ENCODE data around the gene IPO8.
"Not testable (repeated sequence)": the region's sequence is repeated elsewhere in the genome, so short reads cannot be mapped to it uniquely, and the experiment has no call there.

The IPO8 gene

DNA sequence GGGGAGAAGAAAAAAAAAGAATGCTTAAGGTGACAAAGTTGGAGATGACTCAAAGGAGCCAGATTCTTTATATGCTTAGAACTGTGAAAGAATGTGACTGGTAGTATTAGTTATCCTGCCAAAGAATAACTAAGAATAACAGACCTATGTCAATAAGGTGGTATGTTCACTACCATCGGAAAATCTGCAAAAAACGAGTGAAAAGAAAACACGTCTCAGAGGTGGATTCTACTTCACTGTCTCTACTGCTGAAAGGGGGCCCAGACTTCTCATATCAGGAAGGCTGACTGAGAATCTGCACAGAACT lies 64.7 kb downstream of the IPO8 start:
- H3K36me3 ChIP-seq (ENCODE audit: insufficient read depth, low read length) = peaks cover 42% of the 10 kb centered on the region
- 91% methylated on average over 3 of the region's 3 CpGs for WGBS
- no peaks in the 10 kb centered on the region for H3K9me3 ChIP-seq (ENCODE audit: insufficient read depth, low read depth, low read length)
- H3K27ac ChIP-seq (ENCODE audit: low read depth, low read length) = no peak overlapping the region
- no peaks in the 10 kb centered on the region for H3K27me3 ChIP-seq (ENCODE audit: insufficient read depth, low read length)
- H3K4me1 ChIP-seq (ENCODE audit: insufficient read depth, low read length) = no peaks in the 10 kb centered on the region
- H3K9ac ChIP-seq (ENCODE audit: low read depth, low read length) = no peak overlapping the region
- H3K4me3 ChIP-seq (ENCODE audit: low read length) = no peak overlapping the region

DNA sequence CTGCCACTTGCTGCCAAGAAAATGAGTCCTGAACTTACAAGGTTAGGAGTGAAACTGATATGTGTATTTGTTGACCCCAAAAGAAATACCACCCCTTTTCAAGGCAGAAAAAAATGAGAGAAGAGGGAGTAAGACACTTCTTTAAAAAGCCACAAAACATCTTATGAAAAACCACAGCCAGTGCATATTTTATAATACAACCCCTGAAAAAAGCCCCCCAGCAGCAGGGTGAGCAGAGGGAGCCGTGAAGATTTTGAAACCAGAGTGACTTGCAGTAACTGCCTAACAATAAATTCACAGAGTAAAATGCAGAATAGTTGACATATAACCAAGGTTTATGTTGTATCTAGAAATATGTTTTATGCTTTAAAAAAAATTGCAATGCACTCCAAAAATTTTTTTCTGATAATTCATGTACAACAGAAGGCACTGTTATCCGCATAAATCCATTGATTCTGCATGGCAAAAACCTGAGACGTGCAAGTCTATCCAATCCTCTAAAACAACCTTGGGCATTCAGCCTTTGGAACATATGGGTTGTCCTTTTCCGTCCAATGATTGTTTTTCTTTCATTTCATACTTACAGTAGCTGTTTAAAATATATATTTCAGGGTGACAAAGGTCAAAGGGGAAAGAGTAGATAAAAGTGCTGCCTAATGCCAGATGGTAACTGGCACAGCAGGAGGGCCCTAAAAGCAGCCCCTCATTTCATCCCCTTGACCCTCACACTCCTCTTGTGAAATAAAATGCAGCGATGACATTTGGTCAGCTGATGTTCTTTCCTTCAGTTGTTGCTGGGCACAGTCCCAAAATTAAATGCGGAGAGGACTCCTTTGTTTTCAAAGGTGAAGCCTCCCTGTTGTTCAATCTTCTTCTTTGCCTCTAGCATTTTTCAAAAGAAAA lies 65.3 kb downstream of the IPO8 start:
- H3K4me3 ChIP-seq (ENCODE audit: low read length) = no peak overlapping the region
- 96% methylated on average over 6 of the region's 6 CpGs for WGBS
- no peaks in the 10 kb centered on the region for H3K27me3 ChIP-seq (ENCODE audit: insufficient read depth, low read length)
- no peaks in the 10 kb centered on the region for H3K9me3 ChIP-seq (ENCODE audit: insufficient read depth, low read depth, low read length)
- no peak overlapping the region for H3K9ac ChIP-seq (ENCODE audit: low read depth, low read length)
- H3K4me1 ChIP-seq (ENCODE audit: insufficient read depth, low read length) = no peaks in the 10 kb centered on the region
- no peak overlapping the region for H3K27ac ChIP-seq (ENCODE audit: low read depth, low read length)
- peaks cover 37% of the 10 kb centered on the region for H3K36me3 ChIP-seq (ENCODE audit: insufficient read depth, low read length)

DNA sequence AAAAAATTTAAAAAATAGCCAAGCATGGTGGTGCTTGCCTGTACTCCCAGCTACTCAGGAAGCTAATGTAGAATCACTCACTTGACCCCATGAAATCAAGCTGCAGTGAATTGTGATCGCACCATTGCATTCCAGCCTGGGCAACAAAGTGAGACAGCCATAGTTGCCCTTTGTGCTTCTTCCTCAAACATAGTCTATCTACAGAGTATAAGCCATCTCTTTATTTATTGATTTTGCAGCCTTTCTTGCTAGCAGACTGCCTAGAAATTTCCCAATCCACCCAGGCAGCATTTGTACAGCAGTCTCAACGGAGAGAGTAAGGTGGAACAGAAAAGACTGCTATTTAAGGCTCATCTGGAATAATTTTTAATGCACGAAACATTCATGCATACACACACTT lies 68.8 kb downstream of the IPO8 start:
- 94% methylated on average over 3 of the region's 3 CpGs for WGBS
- H3K9ac ChIP-seq (ENCODE audit: low read depth, low read length) = no peak overlapping the region
- no peaks in the 10 kb centered on the region for H3K27me3 ChIP-seq (ENCODE audit: insufficient read depth, low read length)
- no peak overlapping the region for H3K27ac ChIP-seq (ENCODE audit: low read depth, low read length)
- H3K4me3 ChIP-seq (ENCODE audit: low read length) = no peak overlapping the region
- no peaks in the 10 kb centered on the region for H3K4me1 ChIP-seq (ENCODE audit: insufficient read depth, low read length)
- H3K9me3 ChIP-seq (ENCODE audit: insufficient read depth, low read depth, low read length) = no peaks in the 10 kb centered on the region
- H3K36me3 ChIP-seq (ENCODE audit: insufficient read depth, low read length) = peaks cover 27% of the 10 kb centered on the region

DNA sequence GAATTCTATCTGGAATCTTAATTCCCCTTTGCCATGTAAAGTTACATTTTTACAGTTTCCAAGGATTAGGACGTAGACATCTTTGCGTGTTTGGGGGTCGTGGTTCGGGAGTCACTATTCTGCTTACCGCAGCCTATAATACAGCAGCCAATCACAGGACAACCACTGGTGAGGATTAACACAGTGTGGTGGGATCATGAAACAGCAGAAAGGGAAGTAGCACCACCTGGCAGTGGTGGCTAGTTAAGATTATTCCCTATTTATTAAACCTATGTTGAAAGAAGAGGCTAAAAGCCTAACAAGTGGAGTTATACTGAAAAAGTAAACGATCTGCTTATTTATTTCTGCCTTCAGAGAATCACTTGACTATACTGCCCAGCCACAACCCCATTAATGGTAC lies 71.7 kb downstream of the IPO8 start:
- H3K36me3 ChIP-seq (ENCODE audit: insufficient read depth, low read length) = peaks cover 6% of the 10 kb centered on the region; the same call in 1 of the 2 replicates
- 95% methylated on average over 5 of the region's 6 CpGs for WGBS
- H3K4me1 ChIP-seq (ENCODE audit: insufficient read depth, low read length) = no peaks in the 10 kb centered on the region
- H3K27me3 ChIP-seq (ENCODE audit: insufficient read depth, low read length) = no peaks in the 10 kb centered on the region
- H3K27ac ChIP-seq (ENCODE audit: low read depth, low read length) = no peak overlapping the region
- no peak overlapping the region for H3K4me3 ChIP-seq (ENCODE audit: low read length)
- H3K9me3 ChIP-seq (ENCODE audit: insufficient read depth, low read depth, low read length) = no peaks in the 10 kb centered on the region
- no peak overlapping the region for H3K9ac ChIP-seq (ENCODE audit: low read depth, low read length)

DNA sequence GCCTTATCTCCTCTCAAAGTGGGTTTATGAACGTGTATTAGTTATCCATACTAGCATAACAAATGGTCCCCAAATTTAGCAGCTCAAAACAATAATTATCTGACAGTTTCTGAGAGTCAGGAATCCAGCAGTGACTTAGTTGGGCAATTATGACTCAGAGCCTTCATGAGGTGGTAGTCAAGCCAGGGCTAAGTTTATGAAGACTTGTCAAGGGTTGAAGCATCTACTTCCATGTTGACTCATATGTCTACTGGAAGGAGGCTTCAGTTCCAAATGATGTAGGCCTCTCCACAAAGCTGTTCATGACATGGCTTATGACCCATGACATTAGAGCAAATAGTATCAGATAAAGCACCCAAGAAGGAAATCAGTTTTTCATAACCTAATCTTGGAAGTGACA lies 73.2 kb downstream of the IPO8 start:
- no peak overlapping the region for H3K9ac ChIP-seq (ENCODE audit: low read depth, low read length)
- no peaks in the 10 kb centered on the region for H3K27me3 ChIP-seq (ENCODE audit: insufficient read depth, low read length)
- H3K4me1 ChIP-seq (ENCODE audit: insufficient read depth, low read length) = no peaks in the 10 kb centered on the region
- H3K27ac ChIP-seq (ENCODE audit: low read depth, low read length) = no peak overlapping the region
- H3K4me3 ChIP-seq (ENCODE audit: low read length) = no peak overlapping the region
- H3K36me3 ChIP-seq (ENCODE audit: insufficient read depth, low read length) = no peaks in the 10 kb centered on the region
- WGBS = 93% methylated on average over 1 of the region's 1 CpG
- H3K9me3 ChIP-seq (ENCODE audit: insufficient read depth, low read depth, low read length) = no peaks in the 10 kb centered on the region

DNA sequence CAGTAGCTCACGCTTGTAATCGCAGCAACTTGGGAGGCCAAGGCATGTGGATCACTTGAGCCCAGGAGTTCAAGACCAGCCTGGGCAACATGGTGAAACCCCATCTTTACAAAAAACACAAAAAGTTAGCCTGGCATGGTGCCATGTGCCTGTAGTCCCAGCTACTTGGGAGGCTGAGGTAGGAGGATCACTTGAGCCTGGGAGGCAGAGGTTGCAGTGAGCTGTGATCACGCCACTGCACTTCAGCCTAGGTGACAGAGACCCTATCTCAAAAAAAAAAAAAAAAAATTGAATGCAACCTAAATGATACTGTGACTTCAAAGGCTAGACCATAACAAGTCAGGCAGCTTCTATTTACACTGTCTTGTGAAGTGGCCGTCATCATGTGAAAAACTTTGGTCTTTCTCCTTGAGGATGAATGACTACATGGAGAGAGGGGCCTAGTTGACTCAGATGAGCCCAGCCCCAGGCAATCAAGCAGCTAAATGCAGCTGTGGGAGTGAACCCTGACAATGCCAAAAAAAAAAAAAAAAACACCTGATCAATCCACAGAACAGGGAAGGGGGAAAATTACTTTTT lies 73.9 kb downstream of the IPO8 start:
- WGBS = 93% methylated on average over 4 of the region's 4 CpGs
- H3K27me3 ChIP-seq (ENCODE audit: insufficient read depth, low read length); H3K9ac ChIP-seq (ENCODE audit: low read depth, low read length); H3K4me1 ChIP-seq (ENCODE audit: insufficient read depth, low read length); H3K27ac ChIP-seq (ENCODE audit: low read depth, low read length); H3K4me3 ChIP-seq (ENCODE audit: low read length); H3K9me3 ChIP-seq (ENCODE audit: insufficient read depth, low read depth, low read length); H3K36me3 ChIP-seq (ENCODE audit: insufficient read depth, low read length): not testable (repeated sequence)

DNA sequence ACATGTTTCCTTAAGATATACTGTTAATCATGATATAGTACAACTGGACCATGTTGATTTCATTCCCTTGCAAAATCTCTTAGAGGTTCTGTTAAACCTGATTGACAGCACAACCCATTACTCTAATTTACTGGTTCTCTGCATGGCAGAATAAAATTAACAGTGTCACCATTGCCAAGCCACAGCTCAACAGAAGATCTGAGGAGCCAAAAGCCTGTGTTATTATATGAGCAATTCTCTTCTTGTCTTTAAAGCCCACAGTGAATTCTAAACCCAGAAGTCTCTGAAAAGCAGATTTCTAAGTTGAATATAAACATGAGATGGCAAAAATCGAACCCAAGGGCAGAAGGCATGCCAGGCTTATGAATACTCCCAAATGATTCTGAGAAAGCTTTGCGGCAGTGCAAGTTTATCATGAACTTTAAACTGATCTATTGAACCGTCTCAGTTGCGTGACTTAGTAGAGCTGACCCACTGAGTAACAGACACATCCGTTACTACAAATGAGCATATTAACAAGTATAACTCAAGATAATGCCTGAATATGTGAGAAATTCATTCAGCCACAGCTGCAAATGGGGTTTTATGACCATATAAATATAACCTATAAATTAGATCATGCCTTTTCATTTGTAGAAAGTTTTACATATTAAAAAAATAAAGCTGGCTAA lies 78.2 kb downstream of the IPO8 start:
- no peaks in the 10 kb centered on the region for H3K27me3 ChIP-seq (ENCODE audit: insufficient read depth, low read length)
- no peak overlapping the region for H3K9ac ChIP-seq (ENCODE audit: low read depth, low read length)
- H3K4me3 ChIP-seq (ENCODE audit: low read length) = no peak overlapping the region
- no peaks in the 10 kb centered on the region for H3K9me3 ChIP-seq (ENCODE audit: insufficient read depth, low read depth, low read length)
- H3K27ac ChIP-seq (ENCODE audit: low read depth, low read length) = no peak overlapping the region
- H3K36me3 ChIP-seq (ENCODE audit: insufficient read depth, low read length) = no peaks in the 10 kb centered on the region
- 96% methylated on average over 5 of the region's 5 CpGs for WGBS
- H3K4me1 ChIP-seq (ENCODE audit: insufficient read depth, low read length) = no peaks in the 10 kb centered on the region

DNA sequence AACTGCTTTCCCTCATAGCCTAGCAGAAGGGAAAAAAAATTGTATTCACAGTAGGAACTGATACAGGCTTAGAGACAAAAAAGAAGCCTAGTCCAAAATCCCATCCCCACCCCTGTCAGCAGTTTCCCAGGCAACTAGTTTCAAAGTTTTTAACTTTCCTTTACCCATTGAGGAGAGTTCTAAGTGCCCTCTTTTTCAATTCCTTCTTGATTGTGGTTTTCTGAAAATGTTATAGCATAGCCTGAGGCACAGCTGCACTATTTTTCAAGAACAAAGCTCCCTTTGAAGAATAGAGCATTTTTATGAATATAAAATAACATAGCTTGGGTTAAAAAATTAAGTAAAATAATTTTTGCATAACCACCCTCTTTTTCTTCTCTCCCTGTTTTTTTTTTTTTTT lies 81.6 kb downstream of the IPO8 start:
- H3K27me3 ChIP-seq (ENCODE audit: insufficient read depth, low read length) = no peaks in the 10 kb centered on the region
- no peaks in the 10 kb centered on the region for H3K4me1 ChIP-seq (ENCODE audit: insufficient read depth, low read length)
- H3K36me3 ChIP-seq (ENCODE audit: insufficient read depth, low read length) = no peaks in the 10 kb centered on the region
- no peak overlapping the region for H3K27ac ChIP-seq (ENCODE audit: low read depth, low read length)
- no peak overlapping the region for H3K4me3 ChIP-seq (ENCODE audit: low read length)
- H3K9me3 ChIP-seq (ENCODE audit: insufficient read depth, low read depth, low read length) = peaks cover 3% of the 10 kb centered on the region; the same call in 1 of the 2 replicates
- H3K9ac ChIP-seq (ENCODE audit: low read depth, low read length) = no peak overlapping the region

DNA sequence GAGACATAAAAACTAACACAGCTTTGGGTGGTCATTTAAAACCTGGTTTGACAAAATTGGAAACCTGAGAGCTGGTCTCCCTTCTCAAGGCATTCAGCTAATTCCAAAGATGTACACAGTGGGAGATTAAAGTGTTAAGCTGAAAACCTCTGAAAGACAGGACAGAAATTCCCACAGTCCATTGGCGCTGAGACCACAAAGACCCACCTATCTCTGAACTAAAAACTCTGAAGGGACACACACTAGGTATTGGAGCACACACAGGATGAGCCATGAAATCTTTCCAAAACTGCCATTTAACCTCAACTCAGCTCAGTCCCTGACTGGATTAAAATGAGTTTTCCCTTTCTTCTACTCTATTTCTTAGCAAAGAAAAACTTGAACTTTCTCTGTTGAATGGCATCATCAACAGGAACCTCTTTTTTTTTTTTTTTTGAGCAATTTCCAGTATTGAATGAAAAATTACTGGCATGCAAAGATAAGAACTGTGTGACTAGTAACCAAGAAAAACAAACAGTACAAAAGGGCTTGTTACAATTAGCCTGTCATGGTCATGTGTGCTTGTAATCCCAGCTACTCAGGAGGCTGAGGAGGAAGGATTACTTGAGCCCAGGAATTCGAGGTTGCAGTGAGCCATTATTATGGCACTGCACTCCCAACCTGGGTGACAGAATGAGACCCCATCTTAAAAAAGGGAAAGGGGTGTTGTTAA lies 82.4 kb downstream of the IPO8 start:
- Histone ChIP-seq H3K27ac (ENCODE audit: low read depth, low read length) (no peak overlapping the region), H3K4me1 (ENCODE audit: insufficient read depth, low read length) (no peaks in the 10 kb centered on the region), H3K36me3 (ENCODE audit: insufficient read depth, low read length) (no peaks in the 10 kb centered on the region), H3K27me3 (ENCODE audit: insufficient read depth, low read length) (no peaks in the 10 kb centered on the region), H3K9me3 (ENCODE audit: insufficient read depth, low read depth, low read length) (peaks cover 3% of the 10 kb centered on the region; the same call in 1 of the 2 replicates), H3K9ac (ENCODE audit: low read depth, low read length) (no peak overlapping the region), H3K4me3 (ENCODE audit: low read length) (no peak overlapping the region)
- WGBS = 82% methylated on average over 2 of the region's 2 CpGs

DNA sequence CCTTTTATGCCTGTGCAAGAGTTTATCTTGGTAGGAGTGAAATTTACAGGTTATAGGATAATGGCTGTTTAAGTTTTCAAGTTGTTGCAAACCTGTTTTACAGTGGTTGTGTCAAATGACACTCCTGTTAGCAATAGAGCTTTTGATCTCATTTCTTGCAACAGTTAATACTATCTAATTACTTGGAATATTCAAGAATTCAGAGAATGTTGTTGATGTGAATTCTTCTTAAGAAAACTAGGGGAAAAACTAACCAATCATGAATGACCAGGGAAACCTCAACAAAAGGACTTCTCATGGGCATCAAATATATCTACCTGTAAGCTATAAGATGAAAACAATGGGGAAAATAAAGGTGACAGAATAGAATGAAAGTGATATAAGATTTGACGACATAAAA lies 85.0 kb downstream of the IPO8 start:
- peaks cover 3% of the 10 kb centered on the region; the same call in 1 of the 2 replicates for H3K9me3 ChIP-seq (ENCODE audit: insufficient read depth, low read depth, low read length)
- H3K9ac ChIP-seq (ENCODE audit: low read depth, low read length) = no peak overlapping the region
- H3K36me3 ChIP-seq (ENCODE audit: insufficient read depth, low read length) = no peaks in the 10 kb centered on the region
- no peak overlapping the region for H3K27ac ChIP-seq (ENCODE audit: low read depth, low read length)
- H3K4me3 ChIP-seq (ENCODE audit: low read length) = no peak overlapping the region
- WGBS = 87% methylated on average over 1 of the region's 1 CpG
- no peaks in the 10 kb centered on the region for H3K27me3 ChIP-seq (ENCODE audit: insufficient read depth, low read length)
- no peaks in the 10 kb centered on the region for H3K4me1 ChIP-seq (ENCODE audit: insufficient read depth, low read length)

DNA sequence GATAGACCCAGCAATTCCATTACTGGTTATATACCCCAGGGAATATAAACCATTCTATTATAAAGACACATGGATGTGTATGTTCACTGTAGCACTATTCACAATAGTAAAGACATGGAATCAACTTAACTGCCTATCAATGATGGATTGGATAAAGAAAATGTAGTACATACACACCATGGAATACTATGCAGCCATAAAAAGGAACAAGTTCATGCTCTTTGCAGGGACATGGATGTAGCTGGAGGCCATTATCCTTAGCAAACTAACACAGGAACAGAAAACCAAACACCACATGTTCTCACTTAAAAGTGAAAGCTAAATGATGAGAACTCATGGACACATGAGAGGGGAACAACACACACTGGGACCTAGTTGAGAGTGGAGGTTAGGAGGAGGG lies 85.8 kb downstream of the IPO8 start:
- not testable (repeated sequence) for H3K4me1 ChIP-seq (ENCODE audit: insufficient read depth, low read length); H3K9ac ChIP-seq (ENCODE audit: low read depth, low read length); H3K27me3 ChIP-seq (ENCODE audit: insufficient read depth, low read length); H3K4me3 ChIP-seq (ENCODE audit: low read length); H3K9me3 ChIP-seq (ENCODE audit: insufficient read depth, low read depth, low read length); H3K27ac ChIP-seq (ENCODE audit: low read depth, low read length); H3K36me3 ChIP-seq (ENCODE audit: insufficient read depth, low read length)

Data from HUES64 (cell line).